HepG2 (cell line): ENCODE measurements around the gene SHFL. TPM values are rescaled to one million over a fixed set of nuclear protein-coding genes. Genes with fewer than 3 reads are reported as not detected.

Source experiments
- ATAC-seq: fragments of 200-7000 bp; cut with Tn5 transposase; 3 replicates; pipeline ENCODE4 v1.9.1; 2020; ENCODE audit warnings: mild to moderate bottlenecking, moderate library complexity
- BruUV-seq: library from RNA; stranded (reverse); fragments of 400-500 nt; replicated peaks from 2 replicates; lab custom pipeline; 2021; lab: Mats Ljungman, UMichigan
- CTCF ChIA-PET: fragments of 300-600 bp; formaldehyde crosslinking; extraction: SDS; loops from one replicate; lab custom pipeline; 2021; ENCODE audit warnings: low total read pairs, inconsistent platforms, low intra/inter-chr PET ratio; lab: Yijun Ruan, JAX
- POLR2A ChIA-PET: fragments of 350-600 bp; sonication (Branson Sonifier 250); formaldehyde crosslinking; loops from one replicate; lab custom pipeline; 2020; ENCODE audit warnings: antibody characterized with exemption, inconsistent platforms; lab: Yijun Ruan, JAX
- DNase-seq: peaks from one replicate; pipeline ENCODE4 v3.0.0-alpha.2; 2015; ENCODE audit warnings: low spot score
- FAIRE-seq: peaks from 3 replicates; lab custom pipeline; 2011; peaks lifted over from hg19 to GRCh38; lab: Jason Lieb, UNC
- H2AFZ ChIP-seq: one replicate; pipeline ENCODE4 v1.6.1; 2011; ENCODE audit warnings: low read length, inconsistent platforms
- H3K27ac ChIP-seq: fragments of 300-600 bp; 3 replicates; pipeline ENCODE4 v1.8.0; 2011; ENCODE audit warnings: mixed run types, mild to moderate bottlenecking, mixed read lengths, low read length, inconsistent platforms; ENCODE audit not compliant: insufficient read depth; ENCODE audit errors: extremely low read length
- H3K27me3 ChIP-seq, 2 experiments: fragments of 200-600 bp in 1 of 2; 2 replicates in 1 of 2; 3 replicates in 1 of 2; pipeline versions ENCODE4 v1.6.0 to v1.8.0; 2011; ENCODE audit warnings: low read length in 2 of 2, mild to moderate bottlenecking in 2 of 2, moderate library complexity in 2 of 2, inconsistent platforms in 1 of 2; ENCODE audit not compliant: insufficient read depth in 2 of 2, control insufficient read depth in 1 of 2
- H3K36me3 ChIP-seq, 2 experiments: fragments of 200-600 bp in 1 of 2; replicated peaks in 1 of 2; 2 replicates in 1 of 2; 3 replicates in 1 of 2; pipeline versions ENCODE4 v1.5.1 to v1.8.0; 2011; ENCODE audit warnings: low read length in 2 of 2, inconsistent platforms in 1 of 2; ENCODE audit not compliant: insufficient read depth in 2 of 2, control insufficient read depth in 1 of 2
- H3K4me1 ChIP-seq: 2 replicates; pipeline ENCODE4 v1.5.1; 2012; ENCODE audit warnings: low read length, inconsistent platforms; ENCODE audit not compliant: insufficient read depth
- H3K4me2 ChIP-seq: 2 replicates; pipeline ENCODE4 v1.6.0; 2011; ENCODE audit warnings: low read depth, low read length, inconsistent platforms
- H3K4me3 ChIP-seq, 3 experiments: fragments of 200-600 bp in 1 of 3; sonication (generic), shearing (Covaris generic) in 1 of 3; replicated peaks in 1 of 3; 2 replicates each; pipeline ENCODE4 v1.5.1; 2011 to 2016; ENCODE audit warnings: low read length in 3 of 3, inconsistent platforms in 2 of 3, low read depth in 2 of 3, mild to moderate bottlenecking in 2 of 3, control low read depth in 1 of 3, mixed read lengths in 1 of 3; ENCODE audit not compliant: insufficient read depth in 1 of 3
- H3K79me2 ChIP-seq: one replicate; pipeline ENCODE4 v1.6.1; 2011; ENCODE audit warnings: low read length, inconsistent platforms; ENCODE audit not compliant: insufficient read depth
- H3K9ac ChIP-seq: 2 replicates; pipeline ENCODE4 v1.6.0; 2011; ENCODE audit warnings: mild to moderate bottlenecking, low read depth, low read length, inconsistent platforms; ENCODE audit not compliant: insufficient read depth
- H3K9me3 ChIP-seq: 2 replicates; pipeline ENCODE4 v1.5.1; 2012; ENCODE audit warnings: mild to moderate bottlenecking, low read length
- H4K20me1 ChIP-seq: 2 replicates; pipeline ENCODE4 v1.6.0; 2011; ENCODE audit warnings: inconsistent platforms, mild to moderate bottlenecking, low read length, moderate library complexity; ENCODE audit not compliant: insufficient read depth
- DDIT3 ChIP-seq: sonication (generic); formaldehyde crosslinking; IDR thresholded peaks from 2 replicates; pipeline ENCODE4 v1.4.0; 2020; ENCODE audit warnings: mild to moderate bottlenecking, missing genetic modification reagents
- DR1 ChIP-seq: sonication (generic); formaldehyde crosslinking; IDR thresholded peaks from 2 replicates; pipeline ENCODE4 v1.8.0; 2021; ENCODE audit warnings: mild to moderate bottlenecking, missing genetic modification reagents, inconsistent platforms
- EHMT2 ChIP-seq: fragments of 200-600 bp; sonication (generic); IDR thresholded peaks from 2 replicates; pipeline ENCODE4 v1.7.0; 2017; ENCODE audit warnings: antibody characterized with exemption, low read depth, low read length, borderline replicate concordance
- MIER2 ChIP-seq: IDR thresholded peaks from 2 replicates; pipeline ENCODE4 v1.6.1; 2016; ENCODE audit warnings: missing biosample characterization, missing genetic modification reagents
- MXI1 ChIP-seq: IDR thresholded peaks from 3 replicates; pipeline ENCODE4 v1.6.1; 2012; ENCODE audit warnings: low read depth, low read length, inconsistent platforms, borderline replicate concordance
- POGZ ChIP-seq: sonication (generic); formaldehyde crosslinking; IDR thresholded peaks from 2 replicates; pipeline ENCODE4 v1.4.0; 2020; ENCODE audit warnings: mild to moderate bottlenecking, missing genetic modification reagents
- POLR2AphosphoS5 ChIP-seq: IDR thresholded peaks from 2 replicates; pipeline ENCODE4 v1.6.1; 2012; ENCODE audit warnings: low read depth, low read length
- REST ChIP-seq, 2 experiments: IDR thresholded peaks; 2 replicates each; pipeline ENCODE4 v1.6.1; 2011 to 2012; ENCODE audit warnings: low read length in 2 of 2, borderline replicate concordance in 1 of 2, low read depth in 1 of 2, mild to moderate bottlenecking in 1 of 2, moderate library complexity in 1 of 2
- RFX1 ChIP-seq: fragments of 450-650 bp; IDR thresholded peaks from 2 replicates; pipeline ENCODE4 v1.6.1; 2017
- ZBTB14 ChIP-seq: sonication (generic); formaldehyde crosslinking; IDR thresholded peaks from 2 replicates; pipeline ENCODE4 v1.4.0; 2020; ENCODE audit warnings: missing genetic modification reagents
- ZFY ChIP-seq: sonication (generic); formaldehyde crosslinking; IDR thresholded peaks from 2 replicates; pipeline ENCODE4 v1.4.0; 2020; ENCODE audit warnings: missing genetic modification reagents
- ZHX1 ChIP-seq: sonication (generic); formaldehyde crosslinking; IDR thresholded peaks from 2 replicates; pipeline ENCODE4 v1.8.1; 2022; ENCODE audit warnings: low read depth, mild to moderate bottlenecking, missing genetic modification reagents
- ZNF143 ChIP-seq: sonication (generic); formaldehyde crosslinking; IDR thresholded peaks from 2 replicates; pipeline ENCODE4 v1.4.0; 2020; ENCODE audit warnings: missing genetic modification reagents
- ZNF260 ChIP-seq: sonication (generic); formaldehyde crosslinking; IDR thresholded peaks from 2 replicates; pipeline ENCODE4 v1.4.0; 2020; ENCODE audit warnings: missing genetic modification reagents, low read depth, mild to moderate bottlenecking, borderline replicate concordance
- ZNF451 ChIP-seq: sonication (generic); formaldehyde crosslinking; IDR thresholded peaks from 2 replicates; pipeline ENCODE4 v1.5.0; 2020; ENCODE audit warnings: mild to moderate bottlenecking, missing genetic modification reagents
- ZNF740 ChIP-seq: sonication (generic); formaldehyde crosslinking; IDR thresholded peaks from 2 replicates; pipeline ENCODE4 v1.4.0; 2020; ENCODE audit warnings: missing genetic modification reagents
- ZNF792 ChIP-seq: IDR thresholded peaks from 2 replicates; pipeline ENCODE4 v1.6.1; 2016
- WGBS: methylation state at CpG from one replicate; pipeline ENCODE4 v1.1.6; 2017; ENCODE audit warnings: low lambda C conversion rate; 5-methylcytosine and 5-hydroxymethylcytosine counted together
- in situ Hi-C: cut with HindIII; loops from 2 replicates; pipeline ENCODE4 v1.10.0; 2017; ENCODE audit warnings: low pct_unique_long_range_greater_than_20kb; ENCODE audit not compliant: extremely low pct_ligation_motif_present
- intact Hi-C: fragments of 100-400 bp; cut with micrococcal nuclease; formaldehyde crosslinking; loops from one replicate; pipeline ENCODE4 v1.10.0; 2022; ENCODE audit not compliant: unreplicated experiment
- polyA plus RNA-seq, 8 experiments: library from polyadenylated mRNA; depleted of rRNA in 3 of 8; stranded (reverse) in 7 of 8; unstranded in 1 of 8; fragments of >200 nt; fragmentation: Illumina TruSeq in 4 of 8; extraction: Trizol in 4 of 8; gene quantifications; 2 replicates each; pipeline versions ENCODE4 v1.2.1 to v1.2.3, GENCODE V29; 2011 to 2016; ENCODE audit warnings: low read depth in 4 of 8, missing spikeins in 1 of 8, mixed read lengths in 1 of 8; ENCODE audit not compliant: insufficient read depth in 1 of 8
- total RNA-seq, 5 experiments: library from RNA; depleted of rRNA; stranded (reverse); fragments of >200 nt; fragmentation: Illumina TruSeq; extraction: Trizol; gene quantifications; 2 replicates each; pipeline ENCODE4 v1.2.3, GENCODE V29; 2016; ENCODE audit warnings: low read depth in 1 of 5

SHFL gene
- total and polyA plus RNA-seq, 2 of the 13 experiments (the other 11 are each of a cell fraction or from before 2014, with no cell fraction given) = 12.3 to 36.4 TPM

GRCh38 chr19:10061717-10062310 is 24.3 kb upstream of the SHFL start:
- no peak for DNase-seq
- FAIRE-seq = no peak
- ChIA-PET CTCF (no interaction called here), POLR2A (no interaction called here)
- BruUV-seq = no TSS peak
- Histone ChIP-seq H3K27ac (no peak overlapping the region), H3K4me2 (no peak overlapping the region), H3K9ac (no peak overlapping the region), H3K36me3 (no peaks in the 10 kb centered on the region), H3K27me3 (peaks cover 0 to 2% of the 10 kb centered on the region in 2 experiments; a peak in 3 of 5 replicates), H3K79me2 (no peaks in the 10 kb centered on the region), H3K4me1 (no peaks in the 10 kb centered on the region), H3K9me3 (no peaks in the 10 kb centered on the region), H3K4me3 (no peak overlapping the region), H2AFZ (no peak overlapping the region), H4K20me1 (no peaks in the 10 kb centered on the region)
- intact Hi-C loops = no loop called here
- WGBS = 36% methylated on average over 5 of the region's 21 CpGs
- ATAC-seq = no peak
- in situ Hi-C loops = no loop called here
- TF ChIP-seq MXI1 (no peak), DDIT3 (CRISPR knock-in tag) (no peak), EHMT2 (peak; percentile 61; the same call in 1 of the 2 replicates), ZFY (CRISPR knock-in tag) (no peak), ZNF143 (no peak), ZNF451 (CRISPR knock-in tag) (no peak), ZBTB14 (CRISPR knock-in tag) (no peak), ZNF260 (no peak), RFX1 (no peak), ZHX1 (no peak), REST (IDR thresholded peaks at IDR 0.05; ENCODE audit: borderline replicate concordance in 1 of 2, low read depth in 1 of 2, low read length in 2 of 2) (peak; percentile 69 to 93), POGZ (CRISPR knock-in tag) (no peak), POLR2AphosphoS5 (no peak), ZNF792 (CRISPR knock-in tag) (no peak), ZNF740 (CRISPR knock-in tag) (peak; percentile 78; the same call in 1 of the 2 replicates), MIER2 (CRISPR knock-in tag) (peak; percentile 91), DR1 (CRISPR knock-in tag) (no peak)
